Psoas muscle (tissue), 8 donors: Measurements from ENCODE around the gene HSP90AB1. TPM values are rescaled to one million over a fixed set of nuclear protein-coding genes. Genes with fewer than 3 reads are reported as not detected.

Source experiments
- ATAC-seq, 4 donors: fragments of 200-7000 bp; cut with Tn5 transposase; one replicate each; pipeline ENCODE4 v1.9.1; 2020; ENCODE audit warnings: moderate library complexity in 3 of 4, mild to moderate bottlenecking in 2 of 4
- DNase-seq, 2 donors: peaks; one replicate each; pipeline ENCODE4 v3.0.0-alpha.2; 2020
- H3K27ac ChIP-seq: fragments of 200-600 bp; one replicate; pipeline ENCODE4 v1.8.0; 2022
- H3K27me3 ChIP-seq, 3 donors: fragments of 200-600 bp in 1 of 3; one replicate each; pipeline versions ENCODE4 v1.6.1 to v1.8.0; 2013 to 2022; ENCODE audit warnings: low read length in 2 of 3, mild to moderate bottlenecking in 2 of 3, moderate library complexity in 1 of 3; ENCODE audit not compliant: insufficient read depth in 3 of 3
- H3K36me3 ChIP-seq, 2 donors: fragments of 200-600 bp in 1 of 2; one replicate each; pipeline versions ENCODE4 v1.6.1 to v1.8.0; 2013 to 2022; ENCODE audit warnings: low read depth in 1 of 2, mild to moderate bottlenecking in 1 of 2, moderate library complexity in 1 of 2; ENCODE audit not compliant: insufficient read depth in 1 of 2
- H3K4me1 ChIP-seq: fragments of 200-600 bp; one replicate; pipeline ENCODE4 v1.8.0; 2022
- H3K4me3 ChIP-seq: fragments of 200-600 bp; one replicate; pipeline ENCODE4 v1.8.0; 2022; ENCODE audit warnings: mild to moderate bottlenecking
- H3K9me3 ChIP-seq: fragments of 200-600 bp; one replicate; pipeline ENCODE4 v1.8.0; 2022
- WGBS, 3 donors: extraction: QIAGEN DNeasy Blood & Tissue Kit; methylation state at CpG; one replicate each; pipeline versions ENCODE4 v1.1.6 to v1.1.7; 2013; 5-methylcytosine and 5-hydroxymethylcytosine counted together
- intact Hi-C, 2 donors: fragments of 100-400 bp; cut with DNase I; formaldehyde crosslinking; loops; one replicate each; pipeline versions ENCODE4 v1.11.0 to v1.14.2; 2022
- long read RNA-seq, 2 donors: library from polyadenylated mRNA; unstranded; transcript quantifications; one replicate each; pipeline ENCODE4 v2.0.0, GENCODE V29; 2021
- polyA plus RNA-seq, 3 donors: library from polyadenylated mRNA; stranded (reverse); fragments of 200-250 nt; gene quantifications; one replicate each; pipeline ENCODE4 v1.2.3, GENCODE V29; 2013
- total RNA-seq, 4 donors: library from RNA; stranded (reverse); fragmentation: NEBNext Ultra II Directional in 2 of 4; extraction: Animal tissue kit (Norgen Biotek cat#: 25700) in 2 of 4; gene quantifications; one replicate each; pipeline versions ENCODE4 v1.2.1 to v1.2.4, GENCODE V29; 2021 to 2023
- TF ChIP-seq, protein P1 (sequence below): fragments of 200-600 bp; IDR thresholded peaks from one replicate; pipeline ENCODE4 v1.8.0; 2022; ENCODE audit warnings: antibody characterized with exemption
- donor health status: healthy with polysubstance abuse.
- donor health status: DM: no; HTN: no; CAD: no; lungs with moderate emphysema.
- donor health status: Bipolar disorder and iron deficiency.
- donor health status: healthy.
- donor health status: DM: yes; HTN: yes; CAD: no.
- donor health status: DM: no; HTN: no; CAD: no.
- donor health status: DM: no; HTN: no; CAD: no.
- donor health status: DM: yes; HTN: yes; CAD: no.

HSP90AB1 gene
- 1,000 to 10,000 TPM; 1,150 to 1,595 (median 1,339) TPM for total RNA-seq
- 1,000 to 10,000 TPM in 2 of 3 donors, 100 to 1,000 TPM in 1; 743 to 1,128 (median 1,033) TPM for polyA plus RNA-seq
- long read RNA-seq, donor 1, transcript HSP90AB1-203 (12 exons, 2,572 nt), result major isoform, 1,610 of 1,815 reads
- long read RNA-seq, donor 1, transcript HSP90AB1-201 (12 exons, 2,582 nt), result minor isoform, 10 of 1,815 reads
- long read RNA-seq, donor 1, partial matches to known transcripts, result 174 of 1,815 reads
- long read RNA-seq, donor 1, other reads (novel, unspliced or antisense), result 18 of 1,815 reads
- long read RNA-seq, donor 2, transcript HSP90AB1-203 (12 exons, 2,572 nt), result major isoform, 4,299 of 4,735 reads
- long read RNA-seq, donor 2, transcript HSP90AB1-201 (12 exons, 2,582 nt), result minor isoform, 19 of 4,735 reads
- long read RNA-seq, donor 2, partial matches to known transcripts, result 358 of 4,735 reads
- long read RNA-seq, donor 2, other reads (novel, unspliced or antisense), result 57 of 4,735 reads

DNA sequence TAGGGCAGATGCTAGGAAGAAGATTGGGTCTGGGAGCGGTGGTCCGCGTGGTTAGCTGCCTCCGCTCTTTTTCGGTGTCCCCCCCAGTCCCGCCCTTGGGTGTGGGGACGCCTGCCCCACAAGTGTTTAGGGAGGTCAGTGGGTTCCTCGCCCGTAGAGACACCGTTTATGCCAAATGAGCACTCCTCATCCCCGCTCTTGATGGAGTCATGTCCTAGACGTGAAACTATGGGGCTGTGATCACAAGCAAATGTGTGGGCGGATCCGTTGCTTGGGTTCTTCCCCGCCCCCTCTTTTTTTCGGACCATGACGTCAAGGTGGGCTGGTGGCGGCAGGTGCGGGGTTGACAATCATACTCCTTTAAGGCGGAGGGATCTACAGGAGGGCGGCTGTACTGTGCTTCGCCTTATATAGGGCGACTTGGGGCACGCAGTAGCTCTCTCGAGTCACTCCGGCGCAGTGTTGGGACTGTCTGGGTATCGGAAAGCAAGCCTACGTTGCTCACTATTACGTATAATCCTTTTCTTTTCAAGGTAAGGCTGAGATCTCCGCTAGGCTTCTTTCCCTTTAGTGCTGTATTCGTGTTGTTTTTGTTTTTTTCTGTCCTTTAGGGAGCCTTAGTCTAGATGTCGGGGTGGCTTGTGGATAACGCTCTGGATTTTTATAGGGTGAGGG is at the start of gene HSP90AB1:
Gene HSP90AB1 (plus strand): TSS at position 439 of the 675 bp plus-strand sequence. CDS start 1,529 bp downstream, outside the sequence.
- 0% methylated on average over 34 of the region's 34 CpGs for WGBS, 3 donors
- Histone ChIP-seq H3K4me1 (peaks cover 30% of the 10 kb centered on the region), H3K4me3 (peak within 1 kb of the TSS; percentile 82), H3K27ac (peak within 1 kb of the TSS; percentile 100), H3K9me3 (no peaks in the 10 kb centered on the region), H3K36me3 (peaks cover 12 to 39% of the 10 kb centered on the region in 2 donors), H3K27me3 (no peaks in the 10 kb centered on the region)
- intact Hi-C loops, result loop anchor here in 1 of 2 donors (2.0 kb wide), 1 partner anchor 474 kb away; no protein-coding TSS in a partner anchor
- TF ChIP-seq, protein P1, sequence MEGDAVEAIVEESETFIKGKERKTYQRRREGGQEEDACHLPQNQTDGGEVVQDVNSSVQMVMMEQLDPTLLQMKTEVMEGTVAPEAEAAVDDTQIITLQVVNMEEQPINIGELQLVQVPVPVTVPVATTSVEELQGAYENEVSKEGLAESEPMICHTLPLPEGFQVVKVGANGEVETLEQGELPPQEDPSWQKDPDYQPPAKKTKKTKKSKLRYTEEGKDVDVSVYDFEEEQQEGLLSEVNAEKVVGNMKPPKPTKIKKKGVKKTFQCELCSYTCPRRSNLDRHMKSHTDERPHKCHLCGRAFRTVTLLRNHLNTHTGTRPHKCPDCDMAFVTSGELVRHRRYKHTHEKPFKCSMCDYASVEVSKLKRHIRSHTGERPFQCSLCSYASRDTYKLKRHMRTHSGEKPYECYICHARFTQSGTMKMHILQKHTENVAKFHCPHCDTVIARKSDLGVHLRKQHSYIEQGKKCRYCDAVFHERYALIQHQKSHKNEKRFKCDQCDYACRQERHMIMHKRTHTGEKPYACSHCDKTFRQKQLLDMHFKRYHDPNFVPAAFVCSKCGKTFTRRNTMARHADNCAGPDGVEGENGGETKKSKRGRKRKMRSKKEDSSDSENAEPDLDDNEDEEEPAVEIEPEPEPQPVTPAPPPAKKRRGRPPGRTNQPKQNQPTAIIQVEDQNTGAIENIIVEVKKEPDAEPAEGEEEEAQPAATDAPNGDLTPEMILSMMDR, result no peak
- DNase-seq (peak; percentile 93 to 96), ATAC-seq (peak; percentile 84 to 86 (median 84))

DNA sequence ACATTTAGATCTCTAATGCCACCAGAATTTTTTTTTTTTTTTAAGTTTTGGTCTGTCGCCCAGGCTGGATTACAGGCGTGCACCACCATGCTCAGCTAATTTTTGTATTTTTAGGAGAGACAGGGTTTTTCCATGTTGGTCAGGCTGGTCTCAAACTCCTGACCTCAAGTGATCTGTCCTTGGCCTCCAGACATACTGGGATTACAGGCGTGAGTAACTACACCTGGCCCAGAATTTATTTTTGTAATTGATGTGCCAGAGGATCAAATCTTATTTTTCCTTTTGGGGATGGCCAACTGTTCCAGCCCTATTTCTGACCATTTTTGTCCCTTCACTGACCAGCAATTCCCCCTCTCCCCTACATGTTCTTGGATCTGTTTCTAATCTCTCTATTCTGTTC is 48.2 kb upstream of the HSP90AB1 start:
- H3K9me3 ChIP-seq, result no peaks in the 10 kb centered on the region
- no peak for ATAC-seq
- peaks cover 3% of the 10 kb centered on the region for H3K4me1 ChIP-seq
- no peak overlapping the region for H3K27ac ChIP-seq
- H3K36me3 ChIP-seq, result no peaks in the 10 kb centered on the region
- WGBS, 3 donors, result 62 to 72% (median 63%) methylated on average over 3 of the region's 3 CpGs
- H3K4me3 ChIP-seq, result no peak overlapping the region
- no peaks in the 10 kb centered on the region for H3K27me3 ChIP-seq
- TF ChIP-seq, protein P1, result no peak
- DNase-seq, result no peak
- intact Hi-C loops, result no loop called here

DNA sequence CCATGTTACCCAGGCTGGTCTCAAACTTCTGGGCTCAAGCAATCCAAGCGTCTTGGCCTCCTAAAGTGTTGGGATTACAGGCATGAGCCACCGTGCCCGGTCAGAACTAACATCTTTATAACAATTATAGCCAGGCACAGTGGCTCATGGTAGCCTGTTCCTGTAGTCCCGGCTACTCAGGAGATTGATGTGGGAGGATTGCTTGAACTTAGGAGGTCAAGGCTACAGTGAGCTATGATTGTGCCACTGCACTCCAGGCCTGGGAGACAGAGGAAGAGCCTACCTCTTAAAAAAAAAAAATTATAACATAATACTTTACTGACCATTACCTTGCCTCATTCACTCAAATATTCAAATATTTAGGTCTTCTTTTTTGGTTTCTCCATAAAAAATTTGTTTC is 47.0 kb upstream of the HSP90AB1 start:
- intact Hi-C loops, result no loop called here
- TF ChIP-seq, protein P1, result no peak
- Histone ChIP-seq H3K27me3 (no peaks in the 10 kb centered on the region), H3K36me3 (no peaks in the 10 kb centered on the region), H3K27ac (no peak overlapping the region), H3K4me1 (peaks cover 3% of the 10 kb centered on the region), H3K4me3 (no peak overlapping the region), H3K9me3 (no peaks in the 10 kb centered on the region)
- no peak for ATAC-seq
- 58 to 82% (median 61%) methylated on average over 4 of the region's 4 CpGs for WGBS, 3 donors
- DNase-seq, result no peak

DNA sequence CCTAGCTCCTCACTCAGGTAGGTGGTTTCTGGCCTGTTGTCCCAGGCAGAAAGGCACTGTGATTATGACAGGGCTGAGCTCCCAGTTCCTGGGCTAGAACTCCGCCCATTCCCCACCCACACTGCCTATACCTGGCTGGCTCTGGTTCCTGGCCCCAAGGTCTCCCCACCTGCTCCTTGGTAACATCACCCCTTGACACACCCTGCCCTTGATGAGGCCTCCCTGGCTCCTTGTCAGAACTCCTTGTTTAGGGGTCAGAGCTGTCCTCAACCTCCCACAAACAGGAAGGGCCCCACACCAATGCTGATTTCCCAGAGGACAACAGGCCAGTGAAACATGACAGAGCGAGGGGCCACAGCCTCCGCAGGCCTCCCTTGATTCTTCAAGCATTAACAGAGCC is 45.7 kb upstream of the HSP90AB1 start:
- Histone ChIP-seq H3K9me3 (no peaks in the 10 kb centered on the region), H3K4me3 (no peak overlapping the region), H3K4me1 (peaks cover 3% of the 10 kb centered on the region), H3K27ac (peak overlapping the region; percentile 2), H3K27me3 (no peaks in the 10 kb centered on the region), H3K36me3 (no peaks in the 10 kb centered on the region)
- intact Hi-C loops, result no loop called here
- TF ChIP-seq, protein P1, result no peak
- ATAC-seq (peak in 1 of 4 donors; percentile 25), DNase-seq (no peak)
- WGBS, 3 donors, result 88 to 94% (median 91%) methylated on average over 3 of the region's 3 CpGs
